ENCODE measurements around the gene PRX.

Gene PRX

GRCh38 chr19:40360020-40360707 lies 53.0 kb downstream of the PRX start:
- no peak overlapping the region for H3K9ac ChIP-seq (ENCODE audit: low read length)
- no peak overlapping the region for H3K4me2 ChIP-seq (ENCODE audit: low read length)
- H3K36me3 ChIP-seq (ENCODE audit: insufficient read depth, low read length) = no peaks in the 10 kb centered on the region
- H3K9me2 ChIP-seq (ENCODE audit: low read depth, low read length) = no peaks in the 10 kb centered on the region
- no peaks in the 10 kb centered on the region for H4K20me1 ChIP-seq (ENCODE audit: insufficient read depth, low read length)
- peaks cover 9% of the 10 kb centered on the region for H3K4me1 ChIP-seq (ENCODE audit: insufficient read depth, low read length, severe bottlenecking)
- H2AFZ ChIP-seq (ENCODE audit: low read length) = no peak overlapping the region
- no peak overlapping the region for H3K4me3 ChIP-seq (ENCODE audit: low read depth, low read length, poor library complexity, severe bottlenecking)
- no peaks in the 10 kb centered on the region for H3K9me3 ChIP-seq (ENCODE audit: low read length)
- H3F3A ChIP-seq (ENCODE audit: insufficient read depth, low read length) = no peaks in the 10 kb centered on the region
- H3K27me3 ChIP-seq (ENCODE audit: insufficient read depth, low read length) = no peaks in the 10 kb centered on the region
- H3K79me2 ChIP-seq (ENCODE audit: insufficient read depth, low read length) = no peaks in the 10 kb centered on the region
- no peak for TF ChIP-seq EZH2 (IDR thresholded peaks at IDR 0.05; ENCODE audit: borderline replicate concordance, low read length)
- no peak for TF ChIP-seq CTCF (IDR thresholded peaks at IDR 0.05; ENCODE audit: low read length)
- H3K27ac ChIP-seq (ENCODE audit: low read depth, low read length, poor library complexity, severe bottlenecking) = no peak overlapping the region

- no peak overlapping the region for H2AFZ ChIP-seq (ENCODE audit: low read length)
- H3K79me2 ChIP-seq (ENCODE audit: insufficient read depth, low read length) = no peaks in the 10 kb centered on the region
- H4K20me1 ChIP-seq (ENCODE audit: insufficient read depth, low read length) = no peaks in the 10 kb centered on the region
- no peaks in the 10 kb centered on the region for H3K9me3 ChIP-seq (ENCODE audit: low read length)
- H3K4me1 ChIP-seq (ENCODE audit: insufficient read depth, low read length, severe bottlenecking) = peaks cover 7% of the 10 kb centered on the region
- no peaks in the 10 kb centered on the region for H3F3A ChIP-seq (ENCODE audit: insufficient read depth, low read length)
- H3K27me3 ChIP-seq (ENCODE audit: insufficient read depth, low read length) = no peaks in the 10 kb centered on the region
- no peak overlapping the region for H3K9ac ChIP-seq (ENCODE audit: low read length)
- no peak overlapping the region for H3K4me3 ChIP-seq (ENCODE audit: low read depth, low read length, poor library complexity, severe bottlenecking)
- TF ChIP-seq EZH2 (IDR thresholded peaks at IDR 0.05; ENCODE audit: borderline replicate concordance, low read length) (no peak), CTCF (IDR thresholded peaks at IDR 0.05; ENCODE audit: low read length) (no peak)
- no peak overlapping the region for H3K4me2 ChIP-seq (ENCODE audit: low read length)
- H3K36me3 ChIP-seq (ENCODE audit: insufficient read depth, low read length) = no peaks in the 10 kb centered on the region
- H3K27ac ChIP-seq (ENCODE audit: low read depth, low read length, poor library complexity, severe bottlenecking) = no peak overlapping the region
- no peaks in the 10 kb centered on the region for H3K9me2 ChIP-seq (ENCODE audit: low read depth, low read length)
These were observed 54.4 kb downstream of the PRX start for GRCh38 chr19:40358773-40359172.

- Histone ChIP-seq H3K4me1 (ENCODE audit: insufficient read depth, low read length, severe bottlenecking) (peaks cover 7% of the 10 kb centered on the region), H3K9me2 (ENCODE audit: low read depth, low read length) (no peaks in the 10 kb centered on the region), H3F3A (ENCODE audit: insufficient read depth, low read length) (no peaks in the 10 kb centered on the region), H3K79me2 (ENCODE audit: insufficient read depth, low read length) (no peaks in the 10 kb centered on the region), H3K9ac (ENCODE audit: low read length) (no peak overlapping the region), H3K9me3 (ENCODE audit: low read length) (no peaks in the 10 kb centered on the region), H3K4me3 (ENCODE audit: low read depth, low read length, poor library complexity, severe bottlenecking) (no peak overlapping the region), H4K20me1 (ENCODE audit: insufficient read depth, low read length) (no peaks in the 10 kb centered on the region), H3K27me3 (ENCODE audit: insufficient read depth, low read length) (no peaks in the 10 kb centered on the region), H3K27ac (ENCODE audit: low read depth, low read length, poor library complexity, severe bottlenecking) (no peak overlapping the region), H3K36me3 (ENCODE audit: insufficient read depth, low read length) (no peaks in the 10 kb centered on the region), H3K4me2 (ENCODE audit: low read length) (no peak overlapping the region), H2AFZ (ENCODE audit: low read length) (no peak overlapping the region)
- TF ChIP-seq EZH2 (IDR thresholded peaks at IDR 0.05; ENCODE audit: borderline replicate concordance, low read length) (no peak), CTCF (IDR thresholded peaks at IDR 0.05; ENCODE audit: low read length) (no peak)
These were observed 55.5 kb downstream of the PRX start for GRCh38 chr19:40357640-40358039.

Measured in OCI-LY1 (cell line).